ENCODE measurements around the gene URB2. TPM values are rescaled to one million over a fixed set of nuclear protein-coding genes. Genes with fewer than 3 reads are reported as not detected.
A peak's percentile ranks its signal among the peaks of the same experiment; 100 is the strongest.

URB2 gene
- total RNA-seq, 2 experiments from 2014 or later, result 17.4 to 17.7 TPM

GRCh38 chr1:229650045-229650444, 24.0 kb downstream of the URB2 start:
- no peak for TF ChIP-seq CTCF (IDR thresholded peaks at IDR 0.05)
- Mint-ChIP-seq H3K27ac (no peak overlapping the region), H3K9me3 (no peaks in the 10 kb centered on the region), H3K27me3 (no peaks in the 10 kb centered on the region), H3K4me1 (ENCODE audit: low read depth) (no peaks in the 10 kb centered on the region), H3K36me3 (ENCODE audit: low read depth) (peaks cover 45% of the 10 kb centered on the region), H3K4me3 (no peak overlapping the region)
- no peak for ATAC-seq
- intact Hi-C loops (cut with micrococcal nuclease), result no loop called here
- no peak for DNase-seq
- ChIA-PET CTCF (interaction anchor here (1.0 to 1.6 kb wide), 3 partner anchors 10 to 15 kb away, joined by 4 to 5 read pairs (median 4); no protein-coding TSS in a partner anchor), POLR2A (no interaction called here)

- intact Hi-C loops (cut with micrococcal nuclease), result no loop called here
- TF ChIP-seq CTCF (IDR thresholded peaks at IDR 0.05), result no peak
- H3K9me3 Mint-ChIP-seq, result no peaks in the 10 kb centered on the region
- no peak for DNase-seq
- POLR2A ChIA-PET, result no interaction called here
- H3K27me3 Mint-ChIP-seq, result no peaks in the 10 kb centered on the region
- H3K4me3 Mint-ChIP-seq, result no peak overlapping the region
- CTCF ChIA-PET, result interaction anchor here (2.7 kb wide), 1 partner anchor 10 kb away, joined by 8 read pairs; no protein-coding TSS in a partner anchor
- no peak for ATAC-seq
- no peak overlapping the region for H3K27ac Mint-ChIP-seq
- peaks cover 44% of the 10 kb centered on the region for H3K36me3 Mint-ChIP-seq (ENCODE audit: low read depth)
- no peaks in the 10 kb centered on the region for H3K4me1 Mint-ChIP-seq (ENCODE audit: low read depth)
These were observed 25.5 kb downstream of the URB2 start for GRCh38 chr1:229651546-229651945.

- ChIA-PET CTCF (no interaction called here), POLR2A (no interaction called here)
- no peak overlapping the region for H3K27ac Mint-ChIP-seq
- ATAC-seq (no peak), DNase-seq (no peak)
- no peak for TF ChIP-seq CTCF (IDR thresholded peaks at IDR 0.05)
- peaks cover 8% of the 10 kb centered on the region for H3K4me1 Mint-ChIP-seq (ENCODE audit: low read depth)
- peaks cover 40% of the 10 kb centered on the region for H3K36me3 Mint-ChIP-seq (ENCODE audit: low read depth)
- H3K27me3 Mint-ChIP-seq, result no peaks in the 10 kb centered on the region
- no peak overlapping the region for H3K4me3 Mint-ChIP-seq
- intact Hi-C loops (cut with micrococcal nuclease), result no loop called here
- H3K9me3 Mint-ChIP-seq, result no peaks in the 10 kb centered on the region
These were observed 27.4 kb downstream of the URB2 start for GRCh38 chr1:229653420-229653819.

- CTCF ChIA-PET, result interaction anchor here (0.9 kb wide), 1 partner anchor 9 kb away, joined by 4 read pairs; no protein-coding TSS in a partner anchor
- DNase-seq, result no peak
- Mint-ChIP-seq H3K9me3 (no peaks in the 10 kb centered on the region), H3K4me1 (ENCODE audit: low read depth) (peaks cover 8% of the 10 kb centered on the region), H3K4me3 (no peak overlapping the region), H3K27ac (no peak overlapping the region), H3K36me3 (ENCODE audit: low read depth) (peaks cover 39% of the 10 kb centered on the region), H3K27me3 (no peaks in the 10 kb centered on the region)
- no peak for TF ChIP-seq CTCF (IDR thresholded peaks at IDR 0.05)
- ATAC-seq, result no peak
- POLR2A ChIA-PET, result interaction anchor here (1.5 kb wide), 1 partner anchor 20 kb away, joined by 4 read pairs; no protein-coding TSS in a partner anchor
- intact Hi-C loops (cut with micrococcal nuclease), result no loop called here
These were observed 29.7 kb downstream of the URB2 start for GRCh38 chr1:229655781-229656180.

GRCh38 chr1:229657993-229658755, 32.1 kb downstream of the URB2 start:
- H3K4me1 Mint-ChIP-seq (ENCODE audit: low read depth), result peaks cover 15% of the 10 kb centered on the region
- H3K9me3 Mint-ChIP-seq, result no peaks in the 10 kb centered on the region
- H3K4me3 Mint-ChIP-seq, result no peak overlapping the region
- CTCF ChIA-PET, result interaction anchor here (0.6 to 1.2 kb wide), 2 partner anchors 510 to 630 kb away, joined by 3 read pairs; no protein-coding TSS in a partner anchor
- no peak for TF ChIP-seq CTCF (IDR thresholded peaks at IDR 0.05)
- H3K27me3 Mint-ChIP-seq, result no peaks in the 10 kb centered on the region
- peaks cover 46% of the 10 kb centered on the region for H3K36me3 Mint-ChIP-seq (ENCODE audit: low read depth)
- intact Hi-C loops (cut with micrococcal nuclease), result no loop called here
- peak overlapping the region; percentile 21 for H3K27ac Mint-ChIP-seq
- ATAC-seq (no peak), DNase-seq (no peak)
- POLR2A ChIA-PET, result no interaction called here

All from activated CD8-positive, alpha-beta T cell treated with anti-CD3 and anti-CD28 coated beads for 36 hours (primary cell).